Caki2 (cell line): ENCODE data around the gene KAT8. TPM values are rescaled to one million over a fixed set of nuclear protein-coding genes. Genes with fewer than 3 reads are reported as not detected.
"Not testable (repeated sequence)": the region's sequence is repeated elsewhere in the genome, so short reads cannot be mapped to it uniquely, and the experiment has no call there.

Experiments
- DNase-seq: peaks from one replicate; pipeline ENCODE4 v3.0.0-alpha.2; 2015; ENCODE audit warnings: low read depth
- in situ Hi-C: cut with HindIII; loops from 2 replicates; pipeline ENCODE4 v1.10.0; 2016; ENCODE audit warnings: low sequenced_read_pairs, low pct_unique_long_range_greater_than_20kb, mixed read lengths
- total RNA-seq: library from RNA; depleted of rRNA; stranded (reverse); fragments of >200 nt; shearing (Covaris generic); gene quantifications from 2 replicates; pipeline ENCODE4 v1.2.3, GENCODE V29; 2014; ENCODE audit warnings: low replicate concordance

The KAT8 gene
- total RNA-seq, 1 experiment from 2014 or later: 102 TPM

GRCh38 chr16:31120129-31120528 lies 2.7 kb downstream of the KAT8 start:
- in situ Hi-C loops: no loop called here
- DNase-seq: no peak

GRCh38 chr16:31125844-31126243 lies 8.4 kb downstream of the KAT8 start:
- in situ Hi-C loops: no loop called here
- DNase-seq: no peak

- no peak for DNase-seq
- in situ Hi-C loops: no loop called here
These were observed 9.7 kb downstream of the KAT8 start for GRCh38 chr16:31127182-31127581.

DNA sequence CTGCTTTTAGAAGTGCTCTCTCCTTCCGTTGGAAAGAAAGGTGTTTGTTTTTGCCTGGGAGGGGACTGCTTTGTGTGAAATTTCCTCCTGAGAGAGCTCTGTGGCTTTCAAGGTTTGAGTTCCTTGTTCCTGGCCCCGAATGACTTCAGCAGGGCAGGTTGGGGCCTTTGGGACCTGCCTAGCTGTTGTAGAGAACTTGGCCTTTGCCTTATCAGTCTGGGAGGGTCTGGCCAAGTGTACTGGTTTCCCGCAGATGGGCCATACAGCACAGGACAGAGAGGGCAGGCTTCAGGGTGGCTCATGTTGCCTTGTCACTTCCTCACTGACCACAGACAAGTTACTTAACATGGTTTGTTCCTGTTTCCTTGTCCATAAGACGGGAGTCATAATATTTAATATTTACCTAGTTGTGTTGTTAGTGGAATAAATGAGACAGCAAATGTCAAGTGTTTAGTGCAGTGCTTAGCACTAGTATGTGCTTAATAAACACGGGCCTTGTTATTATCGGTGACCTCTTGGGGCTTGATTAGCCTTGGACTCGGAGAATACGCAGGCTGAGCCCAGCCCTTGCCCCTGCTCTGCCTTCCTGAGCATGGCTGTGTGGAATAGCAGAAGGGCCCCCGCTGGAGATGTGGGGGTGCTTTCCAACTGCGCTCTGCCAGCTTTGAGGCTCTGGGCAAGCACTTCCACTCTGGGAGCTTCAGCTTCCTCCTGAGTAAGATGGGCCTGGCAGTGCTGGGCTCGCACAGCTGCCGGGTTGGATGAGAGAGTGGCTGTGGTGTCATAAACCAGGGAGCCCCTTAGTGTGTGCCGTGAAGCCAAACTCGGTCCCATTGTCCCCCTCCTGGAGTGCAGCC lies 11.5 kb downstream of the KAT8 start:
- DNase-seq: no peak
- in situ Hi-C loops: no loop called here

GRCh38 chr16:31129568-31130335 lies 12.3 kb downstream of the KAT8 start:
- DNase-seq: no peak
- in situ Hi-C loops: no loop called here

GRCh38 chr16:31130336-31130891 lies 12.9 kb downstream of the KAT8 start:
- in situ Hi-C loops: no loop called here
- DNase-seq: no peak

DNA sequence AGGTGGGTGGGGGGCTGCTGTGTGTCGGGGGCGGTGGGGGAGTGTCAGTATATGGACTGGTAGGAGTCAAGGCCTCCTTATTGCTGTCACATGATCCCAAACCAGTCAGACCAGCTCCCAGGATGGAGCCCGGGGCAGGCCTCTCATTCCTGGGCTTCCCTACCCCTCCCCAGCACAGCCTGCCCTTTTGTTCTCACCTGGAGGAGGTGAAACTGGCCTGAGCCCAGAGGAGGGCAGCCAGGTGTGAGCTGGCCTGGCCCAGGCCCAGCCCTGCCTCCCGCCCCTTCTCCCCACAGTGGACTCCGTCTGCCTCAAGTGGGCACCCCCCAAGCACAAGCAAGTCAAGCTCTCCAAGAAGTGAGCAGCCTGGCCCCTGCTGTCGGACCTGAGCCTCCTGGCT lies 13.4 kb downstream of the KAT8 start:
- in situ Hi-C loops: no loop called here
- DNase-seq: no peak

- in situ Hi-C loops: no loop called here
- no peak for DNase-seq
These were observed 14.0 kb downstream of the KAT8 start for GRCh38 chr16:31131416-31131815.

DNA sequence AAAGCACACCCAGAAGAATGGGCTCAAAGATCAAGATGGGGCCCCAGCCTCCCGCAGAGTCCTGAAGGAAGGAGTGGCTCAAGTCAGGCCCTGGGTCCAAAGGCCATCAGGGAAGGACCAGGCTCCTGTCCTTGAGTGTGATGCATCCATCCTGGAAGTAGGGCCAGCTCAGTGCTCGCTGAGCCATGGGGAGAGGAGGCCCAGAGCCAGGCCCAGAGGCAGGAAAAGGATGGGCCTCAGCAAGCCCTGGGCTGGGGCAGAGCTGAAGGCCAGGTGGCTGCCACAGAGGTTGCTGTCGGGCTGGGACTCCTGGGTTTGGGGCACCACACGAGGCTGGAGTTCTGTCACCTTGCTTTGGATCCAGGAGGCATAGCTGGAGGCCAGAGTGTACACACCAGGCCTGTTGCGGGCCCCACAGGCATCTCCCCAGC lies 14.4 kb downstream of the KAT8 start:
- in situ Hi-C loops: no loop called here
- peak; percentile 47 for DNase-seq

DNA sequence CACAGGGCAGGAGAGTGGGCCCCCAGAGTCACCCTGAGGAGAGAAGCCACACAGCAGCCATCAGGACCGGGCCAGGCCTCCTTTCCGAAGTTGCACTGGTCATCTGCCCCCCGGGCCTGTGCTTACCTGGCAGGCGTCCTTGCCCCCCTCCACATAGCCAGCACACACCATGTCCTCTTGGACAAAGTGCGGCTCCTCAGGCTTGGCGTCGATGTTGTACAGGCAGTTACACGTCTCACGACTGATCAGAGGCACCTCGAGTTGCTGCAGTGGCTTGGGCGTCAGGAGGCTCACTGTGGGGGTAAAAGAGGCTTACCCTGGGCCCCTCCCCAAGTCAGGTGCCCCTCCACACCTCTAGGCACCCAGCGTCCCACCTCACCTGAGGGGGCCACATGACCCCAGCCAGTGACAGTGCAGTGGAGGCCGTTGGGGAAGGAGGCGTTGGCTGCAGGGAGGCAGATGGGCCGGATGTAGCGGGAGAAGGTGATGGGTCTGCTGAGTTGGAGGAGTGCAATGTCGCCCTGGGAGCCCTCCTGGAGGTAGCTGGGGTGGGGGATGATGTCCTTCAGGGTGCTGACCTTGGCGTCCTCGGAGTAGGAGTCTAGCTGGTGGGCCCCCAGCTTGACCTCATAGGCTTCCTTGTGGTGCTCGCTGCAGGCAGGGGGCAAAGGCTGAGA lies 15.0 kb downstream of the KAT8 start:
- in situ Hi-C loops: no loop called here
- no peak for DNase-seq

DNA sequence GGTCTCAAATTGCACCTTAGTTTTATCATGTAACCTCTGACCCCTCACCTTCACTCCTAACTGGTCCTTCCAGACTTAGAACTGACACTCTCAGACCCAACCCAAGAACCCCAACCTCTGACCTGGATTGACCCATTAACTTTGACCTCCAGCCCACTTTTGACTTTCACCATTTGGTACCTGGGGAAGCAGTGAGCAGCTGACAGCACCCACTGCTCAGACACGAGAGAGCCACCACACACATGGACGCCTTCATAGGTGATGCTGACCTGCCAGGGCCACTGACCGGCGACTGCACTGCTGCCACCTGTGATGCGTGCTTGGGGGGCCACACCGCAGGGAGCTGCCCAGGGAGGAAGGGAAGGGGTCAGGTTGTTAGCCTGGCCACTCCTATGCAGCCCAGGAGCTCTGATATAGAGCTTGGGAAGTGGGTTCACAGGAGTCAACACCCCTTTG lies 15.6 kb downstream of the KAT8 start:
- in situ Hi-C loops: no loop called here
- no peak for DNase-seq

DNA sequence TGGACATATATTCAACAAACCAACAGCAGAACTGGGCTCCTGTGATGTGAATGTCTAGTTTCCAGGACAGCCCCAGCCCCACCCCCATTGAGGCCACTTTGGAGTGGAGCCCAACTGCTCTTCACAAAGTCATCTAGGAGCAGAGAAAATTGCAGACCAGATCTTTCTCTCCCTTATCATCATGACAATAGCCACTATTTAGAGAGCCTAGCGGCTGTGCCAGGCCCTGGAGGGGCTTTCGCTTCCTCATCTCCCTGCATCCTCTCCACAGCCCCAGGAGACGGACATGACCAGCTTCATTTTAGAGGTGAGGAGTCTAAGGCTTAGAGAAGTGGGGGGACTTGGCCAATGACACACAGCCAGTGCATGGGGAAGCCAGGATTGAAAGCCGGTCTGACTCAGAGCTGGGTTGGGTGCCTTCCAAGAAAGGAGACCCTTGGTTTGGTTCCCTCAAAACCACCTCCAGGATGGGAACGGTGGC lies 16.7 kb downstream of the KAT8 start:
- no peak for DNase-seq
- in situ Hi-C loops: no loop called here

- in situ Hi-C loops: no loop called here
- DNase-seq: no peak
These were observed 17.4 kb downstream of the KAT8 start for GRCh38 chr16:31134625-31135534.

GRCh38 chr16:31135535-31136286 lies 18.2 kb downstream of the KAT8 start, which contains the start of gene PRSS8:
TSS of gene PRSS8 (minus strand) at chr16:31135727. CDS start at chr16:31135498, 229 bp downstream.
- in situ Hi-C loops: no loop called here
- DNase-seq: peak; percentile 38

DNA sequence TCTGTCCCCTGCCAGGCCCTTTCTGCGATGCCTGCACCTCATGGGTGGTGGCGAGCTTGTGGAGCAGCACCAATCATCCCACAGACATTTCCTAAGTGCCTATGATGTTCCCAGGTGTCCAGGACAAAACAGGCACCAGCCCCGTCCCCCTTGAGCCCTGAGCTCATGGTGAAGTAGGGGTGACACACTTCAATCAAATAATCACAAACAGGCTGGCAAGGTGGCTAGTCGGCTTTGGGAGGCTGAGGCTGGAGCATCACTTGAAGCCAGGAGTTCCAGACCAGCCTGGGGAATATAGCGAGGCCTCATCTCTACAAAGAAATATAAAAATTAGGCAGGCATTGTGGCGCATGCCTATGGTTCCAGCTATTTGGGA lies 18.8 kb downstream of the KAT8 start:
- DNase-seq: no peak
- in situ Hi-C loops: no loop called here

DNA sequence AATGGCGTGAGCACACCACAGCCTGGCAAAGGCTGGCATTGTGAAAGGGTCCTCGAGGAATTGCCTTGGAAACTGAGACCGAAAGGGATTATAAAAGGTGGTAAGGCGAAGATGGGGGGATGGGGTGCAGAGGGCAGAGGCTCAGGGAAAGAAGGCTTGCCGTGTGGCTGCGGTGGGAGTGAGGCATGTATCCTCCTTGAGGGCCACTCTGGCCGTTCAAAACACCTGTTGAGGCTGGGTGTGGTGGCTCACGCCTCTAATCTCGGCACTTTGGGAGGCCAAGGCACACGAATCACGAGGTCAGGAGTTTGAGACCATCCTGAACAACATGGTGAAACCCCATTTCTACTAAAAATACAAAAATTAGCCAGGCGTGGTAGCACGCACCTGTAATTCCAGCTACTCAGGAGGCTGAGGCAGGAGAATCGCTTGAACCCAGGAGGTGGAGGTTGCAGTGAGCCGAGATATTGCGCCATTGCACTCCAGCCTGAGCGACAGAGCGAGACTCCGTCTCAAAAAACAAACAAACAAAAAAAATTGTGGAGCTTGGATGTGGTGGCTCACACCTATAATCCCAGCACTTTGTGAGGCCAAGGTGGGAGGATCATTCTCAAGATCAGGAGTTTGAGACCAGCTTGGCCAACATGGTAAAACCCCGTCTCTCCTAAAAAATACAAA lies 19.5 kb downstream of the KAT8 start:
- not testable (repeated sequence) for DNase-seq

More for the DNA sequence above, 19.5 kb downstream of the KAT8 start:
- in situ Hi-C loops: not testable (repeated sequence)
